AML-193 (cell line): ENCODE data around the gene LPCAT1.

Experiments
- DNase-seq, 2 experiments: peaks; one replicate each; lab custom pipeline; 2025; lab: John Stamatoyannopoulos, UW

LPCAT1 gene

GRCh38 chr5:1555011-1555807 is 31.4 kb upstream of the LPCAT1 start:
- no peak for DNase-seq

GRCh38 chr5:1554410-1554967 is 30.7 kb upstream of the LPCAT1 start:
- no peak for DNase-seq

GRCh38 chr5:1553539-1554409 is 30.0 kb upstream of the LPCAT1 start:
- no peak for DNase-seq

GRCh38 chr5:1552521-1553255 is 28.9 kb upstream of the LPCAT1 start:
- DNase-seq, result no peak

- no peak for DNase-seq
Measured at GRCh38 chr5:1551426-1552301, 27.9 kb upstream of the LPCAT1 start.

- DNase-seq, result no peak
Measured at GRCh38 chr5:1550287-1551076, 26.7 kb upstream of the LPCAT1 start.

GRCh38 chr5:1549475-1550030 is 25.8 kb upstream of the LPCAT1 start:
- DNase-seq, result no peak

GRCh38 chr5:1548702-1549474 is 25.1 kb upstream of the LPCAT1 start:
- no peak for DNase-seq

GRCh38 chr5:1547655-1548054 is 23.9 kb upstream of the LPCAT1 start:
- DNase-seq, result no peak

- no peak for DNase-seq
Measured at GRCh38 chr5:1547236-1547635, 23.5 kb upstream of the LPCAT1 start.

- no peak for DNase-seq
Measured at GRCh38 chr5:1546556-1546955, 22.8 kb upstream of the LPCAT1 start.

GRCh38 chr5:1545805-1546355 is 22.1 kb upstream of the LPCAT1 start:
- no peak for DNase-seq

- DNase-seq, result no peak
Measured at GRCh38 chr5:1545126-1545804, 21.5 kb upstream of the LPCAT1 start.

GRCh38 chr5:1544294-1544961 is 20.7 kb upstream of the LPCAT1 start:
- no peak for DNase-seq

GRCh38 chr5:1543398-1544293 is 19.9 kb upstream of the LPCAT1 start:
- DNase-seq, result no peak

GRCh38 chr5:1542781-1543180 is 19.0 kb upstream of the LPCAT1 start:
- no peak for DNase-seq
